ENCODE data around the gene BARHL1.

The BARHL1 gene

DNA sequence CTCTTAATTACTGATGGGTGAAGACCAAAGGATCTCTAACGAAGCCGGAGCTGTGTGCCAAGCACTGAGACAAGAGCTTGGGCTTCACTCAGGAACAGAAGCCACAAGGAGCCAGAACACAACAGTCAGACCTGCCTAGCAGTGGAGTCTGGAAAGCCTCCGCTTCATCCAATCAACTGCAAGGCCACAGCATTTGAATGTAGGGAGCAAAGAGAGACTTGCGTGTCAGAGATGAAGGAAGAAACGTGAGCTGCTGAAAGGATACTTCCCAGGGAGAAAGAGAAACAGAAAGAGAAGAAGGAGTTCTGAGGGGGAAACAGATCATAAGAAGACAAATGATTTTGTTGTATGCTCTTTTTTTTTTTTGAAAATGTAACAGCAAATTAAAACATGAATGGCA, 43.9 kb downstream of the BARHL1 start:
- no peak for DNase-seq

DNA sequence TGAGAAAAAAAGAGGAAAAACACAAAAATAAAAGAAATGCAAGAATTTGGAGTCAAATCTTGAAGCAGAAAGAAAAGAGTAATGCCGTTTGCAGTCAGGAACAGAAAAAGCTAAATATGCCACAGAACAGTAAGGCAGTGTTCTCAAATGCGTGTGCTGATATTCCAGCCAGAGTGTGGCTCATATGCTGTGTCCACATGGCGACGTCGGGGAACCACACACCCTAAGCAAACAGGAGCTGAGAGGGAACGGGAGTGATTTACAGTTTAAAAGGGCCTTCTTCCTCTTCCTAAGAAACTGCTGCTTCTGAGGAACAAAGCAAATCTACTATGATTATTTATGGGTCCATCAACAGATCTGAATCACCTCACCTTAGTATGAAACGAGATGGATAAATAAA, 44.7 kb downstream of the BARHL1 start:
- DNase-seq: no peak

- no peak for DNase-seq
Measured at GRCh38 chr9:132627594-132627993, 45.2 kb downstream of the BARHL1 start.

- no peak for DNase-seq
Measured at GRCh38 chr9:132628746-132629145, 46.3 kb downstream of the BARHL1 start.

DNA sequence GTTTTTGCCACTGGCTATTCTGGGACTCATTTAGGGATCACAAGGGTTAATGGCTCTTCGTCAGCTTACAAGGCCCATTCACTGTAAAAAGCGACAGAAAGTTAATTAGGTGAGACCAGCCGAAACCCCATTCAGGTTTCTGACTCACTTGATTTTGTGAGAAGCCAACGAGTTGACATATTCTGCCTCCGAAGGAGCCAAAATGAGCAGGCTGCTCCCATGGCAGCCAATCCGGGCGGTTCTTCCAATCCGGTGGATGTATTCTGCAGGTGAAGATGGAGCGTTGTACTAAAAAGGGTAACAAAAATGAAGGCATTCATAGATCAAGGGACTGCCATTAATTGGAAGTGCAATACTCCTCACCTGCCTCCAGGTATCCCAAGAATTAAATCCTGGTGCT, 47.7 kb downstream of the BARHL1 start:
- DNase-seq: no peak

DNA sequence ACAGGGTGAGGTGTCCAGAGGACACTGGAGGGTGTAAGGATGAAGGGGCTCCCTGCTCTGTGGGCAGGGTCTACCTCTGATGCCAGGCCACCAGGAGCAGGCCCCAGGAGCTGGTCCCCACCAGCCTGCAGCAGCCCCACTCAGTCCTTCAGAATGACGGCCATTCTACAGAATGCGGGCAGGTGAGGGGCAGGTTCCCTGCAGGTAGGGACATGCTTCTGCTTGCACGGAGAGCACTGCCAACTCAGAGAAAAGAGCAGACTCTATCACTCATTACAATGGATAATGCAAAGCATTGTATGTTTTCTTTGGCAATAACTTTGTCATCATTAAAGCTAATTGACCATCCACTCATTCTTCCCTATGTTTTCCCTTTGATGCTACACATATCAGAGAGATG, 48.4 kb downstream of the BARHL1 start:
- DNase-seq: no peak

- no peak for DNase-seq
Measured at GRCh38 chr9:132631280-132631679, 48.9 kb downstream of the BARHL1 start.

DNA sequence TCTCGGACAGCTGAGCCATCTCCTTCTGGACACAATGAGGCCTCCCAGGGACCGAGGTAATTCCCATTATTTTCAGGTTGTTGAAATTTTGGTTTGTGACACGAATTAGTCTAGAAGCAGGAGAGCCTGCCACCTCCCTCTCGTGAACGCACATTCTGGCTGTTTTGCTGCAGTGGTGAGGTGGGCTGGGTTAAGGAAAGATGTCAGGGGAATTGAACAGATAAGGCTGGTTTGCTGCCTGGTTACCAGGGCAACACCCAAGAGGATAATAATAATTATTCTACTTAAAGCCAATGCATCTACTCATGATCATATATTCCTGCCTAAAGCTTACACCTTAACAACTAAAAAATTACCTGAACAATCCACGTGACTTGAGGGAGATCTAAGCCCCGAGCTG, 49.3 kb downstream of the BARHL1 start:
- DNase-seq: no peak

GRCh38 chr9:132632413-132633129, 50.2 kb downstream of the BARHL1 start:
- DNase-seq: no peak

- DNase-seq: no peak
Measured at GRCh38 chr9:132634327-132634726, 51.9 kb downstream of the BARHL1 start.

DNA sequence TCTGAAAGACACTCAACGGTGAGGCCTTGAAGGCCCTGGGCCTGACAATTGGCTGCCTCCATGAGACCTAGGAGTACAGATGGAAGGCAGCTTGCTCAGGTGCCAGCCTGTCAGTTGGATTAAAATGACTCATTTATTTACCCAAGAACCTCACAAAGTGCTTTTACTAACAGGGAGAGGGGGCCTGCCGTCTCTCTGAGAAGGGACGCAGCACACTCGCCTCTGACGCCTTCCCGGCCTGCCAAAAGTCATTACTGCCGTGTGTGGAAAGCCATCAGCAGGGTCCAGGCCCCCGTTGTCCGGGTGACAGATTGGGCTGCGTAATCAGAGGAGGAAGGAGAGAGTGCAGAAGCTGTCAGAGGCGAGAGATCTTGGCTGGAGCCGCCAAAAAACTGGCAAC, 54.9 kb downstream of the BARHL1 start:
- DNase-seq: no peak

- no peak for DNase-seq
Measured at GRCh38 chr9:132637801-132638200, 55.4 kb downstream of the BARHL1 start.

DNA sequence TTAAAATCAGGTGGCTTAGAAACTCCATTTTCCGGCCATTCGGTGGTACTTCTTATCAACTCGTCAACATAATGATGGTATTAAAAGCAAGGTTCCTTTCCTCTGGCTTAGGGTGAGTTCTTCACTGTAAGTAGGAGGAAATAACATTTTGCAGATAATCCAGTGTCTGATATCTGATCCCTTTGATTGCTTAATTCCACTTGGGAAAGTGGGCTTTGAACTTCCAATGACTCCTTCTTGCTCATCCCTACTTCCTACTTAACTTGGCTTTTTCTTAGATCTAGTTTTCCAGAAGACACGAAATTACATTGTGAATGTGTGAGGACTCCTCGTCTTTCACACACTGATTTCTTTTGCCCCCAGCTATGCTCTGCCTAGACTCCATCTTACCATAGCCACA, 55.8 kb downstream of the BARHL1 start:
- no peak for DNase-seq

DNA sequence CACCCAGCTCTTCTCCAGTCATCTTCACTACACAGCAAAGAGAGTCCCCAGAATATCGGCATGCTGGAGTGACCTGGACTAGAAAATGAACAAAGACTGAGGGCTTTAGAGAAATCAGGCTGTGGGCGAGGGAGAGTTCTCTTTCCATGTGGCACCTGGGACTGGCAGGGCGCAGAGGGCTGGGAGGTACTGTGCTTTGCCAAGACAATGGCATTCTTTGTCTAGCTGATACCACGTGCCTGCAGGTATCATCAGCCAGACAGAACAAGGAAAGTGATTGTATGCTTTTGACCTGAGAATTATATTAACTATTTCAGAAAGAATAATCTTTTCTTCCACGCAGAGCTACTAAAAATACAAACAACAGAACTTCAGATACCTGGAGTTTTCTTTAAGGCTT, 56.9 kb downstream of the BARHL1 start:
- no peak for DNase-seq

All from effector CD4-positive, alpha-beta T cell (primary cell).